ENCODE measurements around the gene LRMDA.

LRMDA gene

GRCh38 chr10:76415554-76415953, 984.1 kb downstream of the LRMDA start:
- H3K36me3 ChIP-seq (ENCODE audit: control insufficient read depth, insufficient read depth, low read length): no peaks in the 10 kb centered on the region
- no peak overlapping the region for H3K4me2 ChIP-seq (ENCODE audit: low read length)
- no peak overlapping the region for H3K4me3 ChIP-seq (ENCODE audit: low read depth, low read length)
- no peak overlapping the region for H2AFZ ChIP-seq
- no peaks in the 10 kb centered on the region for H3K27me3 ChIP-seq (ENCODE audit: control insufficient read depth, insufficient read depth, low read length)
- no peaks in the 10 kb centered on the region for H3K79me2 ChIP-seq
- H3K4me1 ChIP-seq: no peaks in the 10 kb centered on the region
- H3K9ac ChIP-seq: no peak overlapping the region
- TF ChIP-seq CTCF (IDR thresholded peaks at IDR 0.05): no peak
- no peak overlapping the region for H3K27ac ChIP-seq
- H3K9me3 ChIP-seq (ENCODE audit: control insufficient read depth, low read length): no peaks in the 10 kb centered on the region

- Histone ChIP-seq H2AFZ (no peak overlapping the region), H3K36me3 (ENCODE audit: control insufficient read depth, insufficient read depth, low read length) (no peaks in the 10 kb centered on the region), H3K4me2 (ENCODE audit: low read length) (no peak overlapping the region), H3K27me3 (ENCODE audit: control insufficient read depth, insufficient read depth, low read length) (no peaks in the 10 kb centered on the region), H3K9ac (no peak overlapping the region), H3K4me1 (no peaks in the 10 kb centered on the region), H3K9me3 (ENCODE audit: control insufficient read depth, low read length) (no peaks in the 10 kb centered on the region), H3K4me3 (ENCODE audit: low read depth, low read length) (no peak overlapping the region), H3K79me2 (no peaks in the 10 kb centered on the region), H3K27ac (no peak overlapping the region)
- TF ChIP-seq CTCF (IDR thresholded peaks at IDR 0.05): no peak
These were observed 985.2 kb downstream of the LRMDA start for GRCh38 chr10:76416642-76417041.

- no peak overlapping the region for H3K4me3 ChIP-seq (ENCODE audit: low read depth, low read length)
- no peaks in the 10 kb centered on the region for H3K4me1 ChIP-seq
- H3K27ac ChIP-seq: no peak overlapping the region
- H2AFZ ChIP-seq: no peak overlapping the region
- no peak overlapping the region for H3K4me2 ChIP-seq (ENCODE audit: low read length)
- H3K36me3 ChIP-seq (ENCODE audit: control insufficient read depth, insufficient read depth, low read length): no peaks in the 10 kb centered on the region
- TF ChIP-seq CTCF (IDR thresholded peaks at IDR 0.05): no peak
- no peaks in the 10 kb centered on the region for H3K79me2 ChIP-seq
- H3K9me3 ChIP-seq (ENCODE audit: control insufficient read depth, low read length): no peaks in the 10 kb centered on the region
- H3K27me3 ChIP-seq (ENCODE audit: control insufficient read depth, insufficient read depth, low read length): no peaks in the 10 kb centered on the region
- H3K9ac ChIP-seq: no peak overlapping the region
These were observed 989.3 kb downstream of the LRMDA start for GRCh38 chr10:76420725-76421124.

GRCh38 chr10:76422769-76423168, 991.3 kb downstream of the LRMDA start:
- no peak overlapping the region for H3K9ac ChIP-seq
- no peaks in the 10 kb centered on the region for H3K36me3 ChIP-seq (ENCODE audit: control insufficient read depth, insufficient read depth, low read length)
- no peaks in the 10 kb centered on the region for H3K79me2 ChIP-seq
- no peak for TF ChIP-seq CTCF (IDR thresholded peaks at IDR 0.05)
- H3K4me1 ChIP-seq: no peaks in the 10 kb centered on the region
- H3K4me3 ChIP-seq (ENCODE audit: low read depth, low read length): no peak overlapping the region
- no peaks in the 10 kb centered on the region for H3K27me3 ChIP-seq (ENCODE audit: control insufficient read depth, insufficient read depth, low read length)
- no peaks in the 10 kb centered on the region for H3K9me3 ChIP-seq (ENCODE audit: control insufficient read depth, low read length)
- no peak overlapping the region for H3K4me2 ChIP-seq (ENCODE audit: low read length)
- H2AFZ ChIP-seq: no peak overlapping the region
- no peak overlapping the region for H3K27ac ChIP-seq

GRCh38 chr10:76428551-76429367, 997.3 kb downstream of the LRMDA start:
- H3K27me3 ChIP-seq (ENCODE audit: control insufficient read depth, insufficient read depth, low read length): no peaks in the 10 kb centered on the region
- TF ChIP-seq CTCF (IDR thresholded peaks at IDR 0.05): no peak
- no peaks in the 10 kb centered on the region for H3K36me3 ChIP-seq (ENCODE audit: control insufficient read depth, insufficient read depth, low read length)
- no peak overlapping the region for H3K4me3 ChIP-seq (ENCODE audit: low read depth, low read length)
- no peak overlapping the region for H3K9ac ChIP-seq
- H3K79me2 ChIP-seq: no peaks in the 10 kb centered on the region
- H3K4me2 ChIP-seq (ENCODE audit: low read length): no peak overlapping the region
- H3K9me3 ChIP-seq (ENCODE audit: control insufficient read depth, low read length): no peaks in the 10 kb centered on the region
- H3K27ac ChIP-seq: no peak overlapping the region
- no peak overlapping the region for H2AFZ ChIP-seq
- peaks cover 3% of the 10 kb centered on the region for H3K4me1 ChIP-seq

Data from parathyroid adenoma (tissue), 2 donors.